HEK293T (cell line): Measurements from ENCODE around the gene PLCH2.

Experiments used
- ARNT ChIP-seq: fragments of 450-650 bp; IDR thresholded peaks from 2 replicates; pipeline ENCODE4 v1.6.1; 2017; ENCODE audit warnings: mild to moderate bottlenecking
- BHLHE40 ChIP-seq: fragments of 450-650 bp; IDR thresholded peaks from 2 replicates; pipeline ENCODE4 v1.6.1; 2016; ENCODE audit warnings: mild to moderate bottlenecking, moderate library complexity, borderline replicate concordance
- FOXA1 ChIP-seq: fragments of 450-650 bp; IDR thresholded peaks from 2 replicates; pipeline ENCODE4 v1.6.1; 2016; ENCODE audit warnings: mild to moderate bottlenecking
- HDGF ChIP-seq: fragments of 450-650 bp; IDR thresholded peaks from 2 replicates; pipeline ENCODE4 v1.6.1; 2017; ENCODE audit warnings: antibody characterized with exemption, borderline replicate concordance
- SP1 ChIP-seq: fragments of 450-650 bp; IDR thresholded peaks from 2 replicates; pipeline ENCODE4 v1.6.1; 2017
- SUZ12 ChIP-seq: fragments of 450-650 bp; IDR thresholded peaks from 2 replicates; pipeline ENCODE4 v1.6.1; 2016; ENCODE audit warnings: mild to moderate bottlenecking
- TF ChIP-seq, protein P1 (sequence below): fragments of 450-650 bp; IDR thresholded peaks from 2 replicates; pipeline ENCODE4 v1.6.1; 2016

DNA sequence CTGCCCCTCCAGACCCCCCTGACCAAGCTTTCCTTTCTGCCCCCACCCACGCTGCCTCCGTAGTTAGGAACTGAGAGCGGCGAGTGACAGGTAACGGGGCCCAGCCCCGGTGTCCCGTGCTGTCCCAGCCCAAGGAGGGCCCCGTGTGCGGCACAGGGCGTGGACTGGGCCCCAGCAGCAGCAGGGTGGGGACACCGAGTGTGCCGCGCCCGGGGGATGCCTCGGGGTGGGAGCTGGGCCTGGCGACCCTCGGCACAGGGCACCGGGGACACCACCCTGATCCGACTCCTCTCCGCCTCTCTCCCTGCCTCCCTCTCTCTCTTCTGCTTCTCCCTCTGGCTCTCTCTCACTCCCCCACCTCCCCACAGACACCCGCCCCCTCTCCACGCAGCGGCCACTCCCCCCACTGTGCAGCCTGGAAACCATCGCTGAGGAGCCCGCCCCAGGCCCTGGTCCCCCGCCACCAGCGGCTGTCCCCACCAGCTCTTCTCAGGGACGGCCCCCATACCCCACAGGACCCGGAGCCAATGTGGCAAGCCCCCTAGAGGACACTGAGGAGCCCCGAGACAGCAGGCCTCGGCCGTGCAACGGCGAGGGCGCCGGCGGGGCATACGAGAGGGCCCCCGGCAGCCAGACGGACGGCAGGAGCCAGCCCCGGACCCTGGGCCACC, 27.6 kb downstream of the PLCH2 start:
- TF ChIP-seq, protein P1, sequence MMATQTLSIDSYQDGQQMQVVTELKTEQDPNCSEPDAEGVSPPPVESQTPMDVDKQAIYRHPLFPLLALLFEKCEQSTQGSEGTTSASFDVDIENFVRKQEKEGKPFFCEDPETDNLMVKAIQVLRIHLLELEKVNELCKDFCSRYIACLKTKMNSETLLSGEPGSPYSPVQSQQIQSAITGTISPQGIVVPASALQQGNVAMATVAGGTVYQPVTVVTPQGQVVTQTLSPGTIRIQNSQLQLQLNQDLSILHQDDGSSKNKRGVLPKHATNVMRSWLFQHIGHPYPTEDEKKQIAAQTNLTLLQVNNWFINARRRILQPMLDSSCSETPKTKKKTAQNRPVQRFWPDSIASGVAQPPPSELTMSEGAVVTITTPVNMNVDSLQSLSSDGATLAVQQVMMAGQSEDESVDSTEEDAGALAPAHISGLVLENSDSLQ = no peak
- no peak for TF ChIP-seq HDGF
- TF ChIP-seq FOXA1 = no peak
- no peak for TF ChIP-seq SUZ12
- no peak for TF ChIP-seq BHLHE40
- TF ChIP-seq SP1 = no peak
- TF ChIP-seq ARNT = no peak
